ENCODE results near the gene TPBGL.
A peak's percentile ranks its signal among the peaks of the same experiment; 100 is the strongest.

Gene TPBGL

GRCh38 chr11:75245356-75246005 lies 4.9 kb downstream of the TPBGL start:
- no peak overlapping the region for H3K4me3 ChIP-seq (ENCODE audit: low read depth, low read length)
- TF ChIP-seq, protein P1, sequence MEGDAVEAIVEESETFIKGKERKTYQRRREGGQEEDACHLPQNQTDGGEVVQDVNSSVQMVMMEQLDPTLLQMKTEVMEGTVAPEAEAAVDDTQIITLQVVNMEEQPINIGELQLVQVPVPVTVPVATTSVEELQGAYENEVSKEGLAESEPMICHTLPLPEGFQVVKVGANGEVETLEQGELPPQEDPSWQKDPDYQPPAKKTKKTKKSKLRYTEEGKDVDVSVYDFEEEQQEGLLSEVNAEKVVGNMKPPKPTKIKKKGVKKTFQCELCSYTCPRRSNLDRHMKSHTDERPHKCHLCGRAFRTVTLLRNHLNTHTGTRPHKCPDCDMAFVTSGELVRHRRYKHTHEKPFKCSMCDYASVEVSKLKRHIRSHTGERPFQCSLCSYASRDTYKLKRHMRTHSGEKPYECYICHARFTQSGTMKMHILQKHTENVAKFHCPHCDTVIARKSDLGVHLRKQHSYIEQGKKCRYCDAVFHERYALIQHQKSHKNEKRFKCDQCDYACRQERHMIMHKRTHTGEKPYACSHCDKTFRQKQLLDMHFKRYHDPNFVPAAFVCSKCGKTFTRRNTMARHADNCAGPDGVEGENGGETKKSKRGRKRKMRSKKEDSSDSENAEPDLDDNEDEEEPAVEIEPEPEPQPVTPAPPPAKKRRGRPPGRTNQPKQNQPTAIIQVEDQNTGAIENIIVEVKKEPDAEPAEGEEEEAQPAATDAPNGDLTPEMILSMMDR (IDR thresholded peaks at IDR 0.05; ENCODE audit: borderline replicate concordance, insufficient read depth, low read depth, low read length), result 0 out of 2 replicates have a peak, but pooled peaks have one; percentile 5

- H3K4me3 ChIP-seq (ENCODE audit: low read depth, low read length), result no peak overlapping the region
- TF ChIP-seq, protein P1 (IDR thresholded peaks at IDR 0.05; ENCODE audit: borderline replicate concordance, insufficient read depth, low read depth, low read length), result no peak
Measured at GRCh38 chr11:75246006-75246670, 5.6 kb downstream of the TPBGL start.

DNA sequence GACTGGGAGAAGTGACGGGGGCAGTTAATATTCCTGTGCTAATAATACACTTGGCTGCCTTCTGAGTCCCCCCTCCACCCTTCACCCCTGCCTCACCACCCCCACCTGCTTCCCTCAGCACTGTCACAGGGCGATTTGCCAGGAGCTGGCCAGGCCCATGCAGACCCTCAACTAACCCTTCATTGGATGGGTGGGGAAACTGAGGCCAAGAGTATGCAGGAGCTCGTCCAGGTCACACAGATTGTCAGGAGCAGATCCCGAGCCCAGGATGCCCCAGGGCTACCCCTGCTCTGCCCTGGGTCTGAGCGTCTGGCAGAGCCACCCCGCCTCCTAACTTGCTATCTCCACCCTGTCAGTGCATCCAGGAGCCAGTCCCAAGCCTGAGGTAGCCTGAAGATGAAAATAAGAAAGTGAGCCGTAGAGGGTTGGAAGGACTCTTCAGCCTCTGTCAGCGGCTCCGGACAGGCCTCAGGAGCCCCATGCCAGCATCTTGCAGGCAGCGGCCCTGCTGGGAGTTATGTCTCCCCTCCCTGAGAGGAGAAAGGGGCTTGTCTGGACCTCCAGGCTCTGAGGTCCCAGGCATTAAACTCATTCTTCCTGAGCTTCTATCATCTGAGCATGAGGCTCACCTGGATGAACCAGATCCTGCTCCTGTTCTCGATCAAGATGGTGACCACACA lies 6.2 kb downstream of the TPBGL start:
- TF ChIP-seq, protein P1 (IDR thresholded peaks at IDR 0.05; ENCODE audit: borderline replicate concordance, insufficient read depth, low read depth, low read length), result no peak
- no peak overlapping the region for H3K4me3 ChIP-seq (ENCODE audit: low read depth, low read length)

DNA sequence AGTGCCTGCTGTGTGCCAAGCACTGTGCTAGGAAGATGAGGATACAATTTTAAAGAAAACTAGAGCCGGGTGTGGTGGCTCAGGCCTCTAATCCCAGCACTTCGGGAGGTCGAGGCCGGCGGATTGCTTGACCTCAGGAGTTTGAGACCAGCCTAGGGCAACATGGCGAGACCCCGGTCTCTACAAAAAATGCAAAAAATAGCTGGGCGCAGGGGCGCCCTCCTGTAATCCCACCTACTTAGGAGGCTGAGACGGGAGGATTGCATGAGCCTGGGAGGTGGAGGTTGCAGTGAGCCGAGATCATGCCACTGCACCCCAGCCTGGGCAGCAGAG lies 8.3 kb downstream of the TPBGL start:
- TF ChIP-seq, protein P1 (IDR thresholded peaks at IDR 0.05; ENCODE audit: borderline replicate concordance, insufficient read depth, low read depth, low read length), result no peak

DNA sequence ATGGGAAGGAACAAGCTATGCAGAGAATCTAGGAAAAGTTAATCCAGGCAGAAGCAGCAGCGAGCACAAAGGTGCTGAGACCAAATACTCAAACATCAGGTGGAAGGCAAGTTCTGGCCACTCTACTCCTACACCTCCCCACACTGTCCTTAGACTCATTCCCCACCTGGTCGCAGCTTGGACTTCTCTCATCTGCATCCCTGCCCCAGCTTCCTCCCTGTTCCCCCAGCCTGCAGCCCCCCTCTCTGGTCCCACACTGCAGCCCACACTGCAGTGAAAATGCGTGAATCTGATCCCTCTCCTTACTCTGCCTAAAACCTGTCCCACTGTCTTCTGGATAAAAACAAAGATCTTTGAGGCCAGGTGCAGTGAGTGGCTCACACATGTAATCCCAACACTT lies 9.1 kb downstream of the TPBGL start:
- no peak overlapping the region for H3K4me3 ChIP-seq (ENCODE audit: low read depth, low read length)

More for the DNA sequence above, 8.3 kb downstream of the TPBGL start:
- no peak overlapping the region for H3K4me3 ChIP-seq (ENCODE audit: low read depth, low read length)

DNA sequence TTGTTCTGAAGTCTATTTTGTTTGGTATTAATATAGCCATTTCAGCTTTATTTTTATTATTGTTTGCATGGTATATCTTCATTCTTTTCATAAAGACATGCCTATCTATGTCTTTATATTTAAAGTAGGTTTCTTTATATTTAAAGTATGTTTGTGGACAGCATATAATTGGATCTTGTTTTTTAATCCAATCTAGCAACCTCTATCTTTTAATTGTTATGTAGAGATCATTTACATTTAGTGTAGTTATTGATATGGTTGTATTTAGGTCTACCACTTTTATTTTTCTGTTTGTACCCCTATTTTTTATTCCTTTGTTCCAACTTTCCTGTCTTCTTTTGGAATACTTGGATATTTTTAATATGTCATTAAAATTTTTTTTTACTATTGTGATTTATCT lies 13.8 kb downstream of the TPBGL start:
- TF ChIP-seq, protein P1 (IDR thresholded peaks at IDR 0.05; ENCODE audit: borderline replicate concordance, insufficient read depth, low read depth, low read length), result no peak
- H3K4me3 ChIP-seq (ENCODE audit: low read depth, low read length), result no peak overlapping the region

More for the DNA sequence above, 9.1 kb downstream of the TPBGL start:
- TF ChIP-seq, protein P1 (IDR thresholded peaks at IDR 0.05; ENCODE audit: borderline replicate concordance, insufficient read depth, low read depth, low read length), result no peak
